SIG-M5 treated with dmso at 0.1 percent for 504 hours (cell line): ENCODE data around the gene SYT12.
"Not testable (repeated sequence)": the region's sequence is repeated elsewhere in the genome, so short reads cannot be mapped to it uniquely, and the experiment has no call there.

Experiments
- DNase-seq: peaks from one replicate; lab custom pipeline; 2025; ENCODE audit not compliant: unreplicated experiment; lab: John Stamatoyannopoulos, UW

The SYT12 gene

GRCh38 chr11:67022961-67023956 is at the start of gene SYT12:
Gene SYT12, plus strand, starts transcription at chr11:67023134. Its CDS starts 7,011 bp downstream, at chr11:67030145.
- DNase-seq: no peak

GRCh38 chr11:66973956-66974580 is 48.9 kb upstream of the SYT12 start:
- no peak for DNase-seq

- no peak for DNase-seq
These were observed 48.1 kb upstream of the SYT12 start, which contains the start of gene C11orf86 for GRCh38 chr11:66974724-66975404. Gene C11orf86, plus strand, starts transcription at chr11:66975304. Its CDS starts 59 bp downstream, at chr11:66975363.

GRCh38 chr11:66975405-66976027 is 47.4 kb upstream of the SYT12 start:
- no peak for DNase-seq

GRCh38 chr11:66976028-66976467 is 46.9 kb upstream of the SYT12 start:
- DNase-seq: no peak

GRCh38 chr11:66976925-66977324 is 46.0 kb upstream of the SYT12 start:
- no peak for DNase-seq

GRCh38 chr11:66978229-66978628 is 44.7 kb upstream of the SYT12 start:
- no peak for DNase-seq

- DNase-seq: no peak
These were observed 44.2 kb upstream of the SYT12 start for GRCh38 chr11:66978717-66979116.

GRCh38 chr11:66979336-66979980 is 43.5 kb upstream of the SYT12 start:
- DNase-seq: no peak

GRCh38 chr11:66981976-66982578 is 40.9 kb upstream of the SYT12 start:
- peak; percentile 77 for DNase-seq

GRCh38 chr11:66983275-66983924 is 39.5 kb upstream of the SYT12 start:
- no peak for DNase-seq

GRCh38 chr11:66985508-66986177 is 37.3 kb upstream of the SYT12 start:
- no peak for DNase-seq

GRCh38 chr11:66986178-66986545 is 36.8 kb upstream of the SYT12 start:
- DNase-seq: no peak

- DNase-seq: no peak
These were observed 35.7 kb upstream of the SYT12 start for GRCh38 chr11:66987158-66987620.

- no peak for DNase-seq
These were observed 34.9 kb upstream of the SYT12 start for GRCh38 chr11:66987924-66988637.

GRCh38 chr11:66988741-66989140 is 34.2 kb upstream of the SYT12 start:
- DNase-seq: not testable (repeated sequence)

- not testable (repeated sequence) for DNase-seq
These were observed 33.6 kb upstream of the SYT12 start for GRCh38 chr11:66989360-66989759.

GRCh38 chr11:66992041-66992440 is 30.9 kb upstream of the SYT12 start:
- DNase-seq: no peak
